ENCODE measurements around the gene B4GALNT4.

DNA sequence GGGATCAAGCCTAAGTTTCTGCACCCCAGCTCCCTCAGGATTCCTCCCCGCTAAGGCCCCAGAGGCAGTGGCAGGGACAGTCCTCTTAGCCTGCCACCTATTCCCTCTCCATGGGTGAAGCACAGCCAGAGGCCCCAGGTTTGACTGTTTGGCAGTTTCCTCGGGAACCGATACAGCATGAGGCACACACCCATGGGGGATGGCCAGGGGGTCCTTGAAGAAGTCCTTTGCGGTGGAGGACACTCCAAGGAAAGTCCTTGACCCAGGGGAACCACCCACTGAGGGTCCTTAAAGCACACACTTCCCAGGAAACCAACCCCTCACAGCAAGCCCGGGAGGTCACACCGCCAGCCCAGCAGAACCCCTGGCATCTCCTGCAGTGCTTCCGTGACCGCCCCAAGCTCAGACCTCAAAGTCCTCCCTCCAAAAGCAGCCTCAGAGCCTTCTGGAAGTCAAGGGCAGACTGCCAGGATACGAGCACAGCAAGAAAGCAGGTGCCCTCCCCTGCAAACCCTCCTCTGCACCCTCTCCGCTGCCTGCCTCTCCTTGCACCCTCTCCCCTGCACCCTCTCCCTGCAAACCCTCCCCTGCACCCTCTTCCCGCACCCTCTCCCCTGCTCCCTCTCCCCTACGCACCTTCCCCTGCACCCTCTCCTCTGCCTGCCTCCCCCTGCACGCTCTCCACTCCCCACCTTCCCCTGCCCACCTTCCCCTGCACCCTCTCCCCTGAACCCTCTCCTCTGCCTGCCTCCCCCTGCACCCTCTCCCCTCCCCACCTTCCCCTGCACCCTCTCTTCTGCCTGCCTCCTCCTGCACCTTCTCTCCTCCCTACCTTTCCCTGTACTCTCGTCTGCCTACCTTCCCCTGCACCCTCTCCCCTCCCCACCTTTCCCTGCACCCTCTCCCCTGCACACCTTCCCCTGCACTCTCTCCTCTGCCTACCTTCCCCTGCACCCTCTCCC, 44.1 kb downstream of the B4GALNT4 start:
- TF ChIP-seq, protein P1, sequence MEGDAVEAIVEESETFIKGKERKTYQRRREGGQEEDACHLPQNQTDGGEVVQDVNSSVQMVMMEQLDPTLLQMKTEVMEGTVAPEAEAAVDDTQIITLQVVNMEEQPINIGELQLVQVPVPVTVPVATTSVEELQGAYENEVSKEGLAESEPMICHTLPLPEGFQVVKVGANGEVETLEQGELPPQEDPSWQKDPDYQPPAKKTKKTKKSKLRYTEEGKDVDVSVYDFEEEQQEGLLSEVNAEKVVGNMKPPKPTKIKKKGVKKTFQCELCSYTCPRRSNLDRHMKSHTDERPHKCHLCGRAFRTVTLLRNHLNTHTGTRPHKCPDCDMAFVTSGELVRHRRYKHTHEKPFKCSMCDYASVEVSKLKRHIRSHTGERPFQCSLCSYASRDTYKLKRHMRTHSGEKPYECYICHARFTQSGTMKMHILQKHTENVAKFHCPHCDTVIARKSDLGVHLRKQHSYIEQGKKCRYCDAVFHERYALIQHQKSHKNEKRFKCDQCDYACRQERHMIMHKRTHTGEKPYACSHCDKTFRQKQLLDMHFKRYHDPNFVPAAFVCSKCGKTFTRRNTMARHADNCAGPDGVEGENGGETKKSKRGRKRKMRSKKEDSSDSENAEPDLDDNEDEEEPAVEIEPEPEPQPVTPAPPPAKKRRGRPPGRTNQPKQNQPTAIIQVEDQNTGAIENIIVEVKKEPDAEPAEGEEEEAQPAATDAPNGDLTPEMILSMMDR (IDR thresholded peaks at IDR 0.05; ENCODE audit: low read depth, low read length, missing input control) = no peak
- TF ChIP-seq, protein P2, sequence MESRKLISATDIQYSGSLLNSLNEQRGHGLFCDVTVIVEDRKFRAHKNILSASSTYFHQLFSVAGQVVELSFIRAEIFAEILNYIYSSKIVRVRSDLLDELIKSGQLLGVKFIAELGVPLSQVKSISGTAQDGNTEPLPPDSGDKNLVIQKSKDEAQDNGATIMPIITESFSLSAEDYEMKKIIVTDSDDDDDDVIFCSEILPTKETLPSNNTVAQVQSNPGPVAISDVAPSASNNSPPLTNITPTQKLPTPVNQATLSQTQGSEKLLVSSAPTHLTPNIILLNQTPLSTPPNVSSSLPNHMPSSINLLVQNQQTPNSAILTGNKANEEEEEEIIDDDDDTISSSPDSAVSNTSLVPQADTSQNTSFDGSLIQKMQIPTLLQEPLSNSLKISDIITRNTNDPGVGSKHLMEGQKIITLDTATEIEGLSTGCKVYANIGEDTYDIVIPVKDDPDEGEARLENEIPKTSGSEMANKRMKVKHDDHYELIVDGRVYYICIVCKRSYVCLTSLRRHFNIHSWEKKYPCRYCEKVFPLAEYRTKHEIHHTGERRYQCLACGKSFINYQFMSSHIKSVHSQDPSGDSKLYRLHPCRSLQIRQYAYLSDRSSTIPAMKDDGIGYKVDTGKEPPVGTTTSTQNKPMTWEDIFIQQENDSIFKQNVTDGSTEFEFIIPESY (IDR thresholded peaks at IDR 0.05) = no peak
- no peak for TF ChIP-seq MAX (IDR thresholded peaks at IDR 0.05)
- TF ChIP-seq REST (IDR thresholded peaks at IDR 0.05) = no peak
